ENCODE results near the gene HELZ. TPM values are rescaled to one million over a fixed set of nuclear protein-coding genes. Genes with fewer than 3 reads are reported as not detected.

The HELZ gene
- polyA plus RNA-seq, 1 donor, result 27.0 TPM

- no peak for DNase-seq
Observed at GRCh38 chr17:67021743-67022450, 223.1 kb downstream of the HELZ start.

DNA sequence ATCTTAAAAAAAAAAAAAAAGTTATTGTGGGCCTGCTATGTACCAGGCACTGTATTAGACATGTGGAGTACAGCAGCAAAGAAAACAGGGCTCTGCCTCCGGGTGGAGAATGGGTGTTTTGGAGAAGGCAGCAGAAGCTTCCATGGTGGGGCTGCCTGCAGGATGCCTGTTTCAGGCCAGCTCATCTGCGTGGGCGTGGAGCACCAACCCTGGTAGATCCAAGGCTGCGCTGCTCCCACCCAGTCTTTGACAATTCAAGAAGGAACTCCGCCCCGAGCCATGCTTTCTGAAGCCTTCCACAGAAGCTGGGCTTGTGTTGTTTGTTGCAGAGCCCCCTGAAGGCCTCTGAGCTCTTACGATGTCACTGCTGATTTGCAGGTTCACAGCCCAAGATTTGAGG is 223.8 kb downstream of the HELZ start:
- DNase-seq, result no peak

Other genes with a start within 250 kb of the HELZ start
- 340 TPM for gene CACNG1, start 200.6 kb downstream of the HELZ start, polyA plus RNA-seq (ENCODE audit: insufficient read length)
- 33.7 TPM for gene PSMD12, start 121.4 kb upstream of the HELZ start, polyA plus RNA-seq (ENCODE audit: insufficient read length)
- gene PITPNC1, start 132.1 kb upstream of the HELZ start, polyA plus RNA-seq (ENCODE audit: insufficient read length), result 8.8 TPM